K562 (cell line): Measurements from ENCODE around the gene TP73. TPM values are rescaled to one million over a fixed set of nuclear protein-coding genes. Genes with fewer than 3 reads are reported as not detected.

Source experiments
- ATAC-seq: fragments of 200-7000 bp; cut with Tn5 transposase; 3 replicates; pipeline ENCODE4 v1.9.1; 2020; ENCODE audit warnings: moderate library complexity
- BruUV-seq: library from RNA; stranded (reverse); fragments of 400-500 nt; replicated peaks from 2 replicates; lab custom pipeline; 2021; lab: Mats Ljungman, UMichigan
- CTCF ChIA-PET: fragments of 300-600 bp; formaldehyde crosslinking; extraction: SDS; loops from one replicate; lab custom pipeline; 2021; ENCODE audit warnings: low intra/inter-chr PET ratio; lab: Yijun Ruan, JAX
- POLR2A ChIA-PET: fragments of 300-600, 350-650 bp; sonication (Branson Sonifier 250); formaldehyde crosslinking; extraction: SDS; loops from one replicate; lab custom pipeline; 2021; ENCODE audit warnings: antibody characterized with exemption, inconsistent platforms; lab: Yijun Ruan, JAX
- DNase-seq, 4 experiments: peaks; one replicate each; pipeline versions ENCODE4 v3.0.0 to v3.0.0-alpha.2; 2011 to 2018; ENCODE audit warnings: low spot score in 3 of 4, mixed read lengths in 3 of 4; ENCODE audit errors: extremely low read depth in 1 of 4
- FAIRE-seq: peaks from 2 replicates; lab custom pipeline; 2011; peaks lifted over from hg19 to GRCh38; lab: Jason Lieb, UNC
- H2AFZ ChIP-seq: 2 replicates; pipeline ENCODE4 v1.6.0; 2011; ENCODE audit warnings: low read depth, low read length, control low read depth, inconsistent platforms
- H3K27ac ChIP-seq: fragments of 200-600 bp; 3 replicates; pipeline ENCODE4 v1.8.0; 2011; ENCODE audit warnings: low read depth, mild to moderate bottlenecking, control low read depth, inconsistent platforms, low read length, moderate library complexity, mixed read lengths; ENCODE audit errors: extremely low read depth
- H3K27me3 ChIP-seq, 2 experiments: fragments of 300-600 bp in 1 of 2; 2 replicates in 1 of 2; 3 replicates in 1 of 2; pipeline versions ENCODE4 v1.6.0 to v1.8.0; 2011; ENCODE audit warnings: inconsistent platforms in 2 of 2, low read length in 2 of 2, mild to moderate bottlenecking in 1 of 2, mixed read lengths in 1 of 2, moderate library complexity in 1 of 2; ENCODE audit not compliant: control insufficient read depth in 2 of 2, insufficient read depth in 2 of 2
- H3K36me3 ChIP-seq: fragments of 300-600 bp; 3 replicates; pipeline ENCODE4 v1.8.0; 2011; ENCODE audit warnings: mild to moderate bottlenecking, low read length, inconsistent platforms; ENCODE audit not compliant: control insufficient read depth, insufficient read depth
- H3K4me1 ChIP-seq, 2 experiments: fragments of 200-600 bp in 1 of 2; replicated peaks in 1 of 2; 2 replicates in 1 of 2; 3 replicates in 1 of 2; pipeline versions ENCODE4 v1.5.1 to v1.8.0; 2011; ENCODE audit warnings: inconsistent platforms in 2 of 2, low read length in 2 of 2, mild to moderate bottlenecking in 1 of 2, mixed read lengths in 1 of 2, moderate library complexity in 1 of 2; ENCODE audit not compliant: control insufficient read depth in 2 of 2, insufficient read depth in 2 of 2
- H3K4me2 ChIP-seq: 2 replicates; pipeline ENCODE4 v1.6.1; 2011; ENCODE audit warnings: low read length, control low read depth, inconsistent platforms, mixed read lengths; ENCODE audit not compliant: insufficient read depth
- H3K4me3 ChIP-seq: fragments of 200-600 bp; sonication (generic), shearing (Covaris generic); 2 replicates; pipeline ENCODE4 v1.5.1; 2016; ENCODE audit warnings: control low read depth, inconsistent platforms
- H3K79me2 ChIP-seq: fragments of 200-600 bp; 3 replicates; pipeline ENCODE4 v1.8.0; 2011; ENCODE audit warnings: low read length, inconsistent platforms; ENCODE audit not compliant: control insufficient read depth, insufficient read depth
- H3K9ac ChIP-seq, 2 experiments: 2 replicates each; pipeline versions ENCODE4 v1.6.0 to v1.6.1; 2011; ENCODE audit warnings: low read depth in 2 of 2, low read length in 2 of 2, control low read depth in 1 of 2, inconsistent platforms in 1 of 2, mild to moderate bottlenecking in 1 of 2, mixed read lengths in 1 of 2; ENCODE audit not compliant: insufficient read depth in 1 of 2
- H3K9me1 ChIP-seq: one replicate; pipeline ENCODE4 v1.6.0; 2011; ENCODE audit warnings: inconsistent platforms, mild to moderate bottlenecking, low read length, moderate library complexity; ENCODE audit not compliant: control insufficient read depth, insufficient read depth
- H3K9me3 ChIP-seq: replicated peaks from 2 replicates; pipeline ENCODE4 v1.5.1; 2011; ENCODE audit warnings: low read depth, low read length, inconsistent platforms; ENCODE audit not compliant: control insufficient read depth, insufficient read depth
- H4K20me1 ChIP-seq: replicated peaks from 2 replicates; pipeline ENCODE4 v1.6.1; 2011; ENCODE audit warnings: low read length, inconsistent platforms, mixed read lengths; ENCODE audit not compliant: control insufficient read depth, insufficient read depth
- CBX5 ChIP-seq: IDR thresholded peaks from 2 replicates; pipeline ENCODE4 v1.6.1; 2014; ENCODE audit warnings: low read depth, borderline replicate concordance
- CHD2 ChIP-seq: IDR thresholded peaks from 2 replicates; pipeline ENCODE4 v1.6.1; 2011; ENCODE audit warnings: low read depth, low read length
- EP400 ChIP-seq: fragments of 450-650 bp; IDR thresholded peaks from 2 replicates; pipeline ENCODE4 v1.6.1; 2017; ENCODE audit warnings: antibody characterized with exemption, mild to moderate bottlenecking, moderate library complexity
- GATAD2B ChIP-seq: fragments of 450-650 bp; IDR thresholded peaks from 2 replicates; pipeline ENCODE4 v1.6.1; 2017; ENCODE audit warnings: mild to moderate bottlenecking, borderline replicate concordance
- HMGN3 ChIP-seq: IDR thresholded peaks from 2 replicates; pipeline ENCODE4 v1.6.1; 2011; ENCODE audit warnings: borderline replicate concordance, low read depth, mild to moderate bottlenecking, mixed read lengths, low read length; ENCODE audit not compliant: insufficient read length; ENCODE audit errors: extremely low read depth
- HNRNPL ChIP-seq: fragments of 200-400 bp; formaldehyde crosslinking; IDR thresholded peaks from 2 replicates; pipeline ENCODE4 v1.6.1; 2017; ENCODE audit warnings: low read depth, mild to moderate bottlenecking, low read length
- KAT7 ChIP-seq: sonication (generic); formaldehyde crosslinking; IDR thresholded peaks from 2 replicates; pipeline ENCODE4 v1.8.0; 2022; ENCODE audit warnings: missing genetic modification reagents, mild to moderate bottlenecking, borderline replicate concordance
- RBM22 ChIP-seq: fragments of 200-400 bp; formaldehyde crosslinking; IDR thresholded peaks from 2 replicates; pipeline ENCODE4 v1.6.1; 2018; ENCODE audit warnings: low read length, low read depth; ENCODE audit not compliant: poor library complexity, severe bottlenecking
- SNIP1 ChIP-seq: fragments of 450-650 bp; IDR thresholded peaks from 2 replicates; pipeline ENCODE4 v1.7.1; 2017; ENCODE audit warnings: low read depth, mild to moderate bottlenecking
- ZNF609 ChIP-seq: sonication (generic); formaldehyde crosslinking; IDR thresholded peaks from 2 replicates; pipeline ENCODE4 v1.8.1; 2023; ENCODE audit warnings: missing genetic modification reagents, mild to moderate bottlenecking, borderline replicate concordance
- WGBS: fragments of 100-300 bp; shearing (Covaris generic); methylation state at CpG from one replicate; pipeline ENCODE4 v1.1.6; 2016; ENCODE audit warnings: low coverage, mixed read lengths; ENCODE audit not compliant: insufficient coverage; ENCODE audit errors: missing lambda C conversion rate; 5-methylcytosine and 5-hydroxymethylcytosine counted together
- in situ Hi-C: fragments of 300-500 bp; cut with MboI; formaldehyde crosslinking; loops from 4 replicates; pipeline ENCODE4 v1.15.0; 2018; ENCODE audit warnings: inconsistent platforms, mixed read lengths
- intact Hi-C: fragments of 100-400 bp; cut with micrococcal nuclease; formaldehyde crosslinking; loops from 2 replicates; pipeline ENCODE4 v1.14.2; 2022
- polyA plus RNA-seq, 8 experiments: library from polyadenylated mRNA; depleted of rRNA in 4 of 8; stranded (reverse) in 5 of 8; unstranded in 3 of 8; fragments of >200 nt; fragmentation: Nextera tagmentation in 2 of 8; fragmentation: Illumina TruSeq in 1 of 8; extraction: Ambion mirVana in 2 of 8; extraction: Trizol in 1 of 8; gene quantifications; 2 replicates each; pipeline versions ENCODE4 v1.2.1 to v1.2.3, GENCODE V29; 2011 to 2014; ENCODE audit warnings: inconsistent platforms in 1 of 8, missing spikeins in 1 of 8
- total RNA-seq, 7 experiments: library from RNA; depleted of rRNA in 6 of 7; stranded (reverse); fragments of >200 nt in 6 of 7; fragmentation: Illumina TruSeq in 2 of 7; extraction: Trizol in 2 of 7; gene quantifications; 2 replicates each; pipeline versions ENCODE4 v1.2.1 to v1.2.3, GENCODE V29; 2011 to 2021; ENCODE audit warnings: low replicate concordance in 1 of 7
- TF ChIP-seq, protein P1 (sequence below): sonication (generic); IDR thresholded peaks from 2 replicates; pipeline ENCODE4 v1.6.1; 2016

Gene TP73
- total and polyA plus RNA-seq, 9 of the 15 experiments (the other 6 are each of a cell fraction or from before 2014, with no cell fraction given): 0.07 to 1.6 (median 0.40) TPM; not detected in 2

DNA sequence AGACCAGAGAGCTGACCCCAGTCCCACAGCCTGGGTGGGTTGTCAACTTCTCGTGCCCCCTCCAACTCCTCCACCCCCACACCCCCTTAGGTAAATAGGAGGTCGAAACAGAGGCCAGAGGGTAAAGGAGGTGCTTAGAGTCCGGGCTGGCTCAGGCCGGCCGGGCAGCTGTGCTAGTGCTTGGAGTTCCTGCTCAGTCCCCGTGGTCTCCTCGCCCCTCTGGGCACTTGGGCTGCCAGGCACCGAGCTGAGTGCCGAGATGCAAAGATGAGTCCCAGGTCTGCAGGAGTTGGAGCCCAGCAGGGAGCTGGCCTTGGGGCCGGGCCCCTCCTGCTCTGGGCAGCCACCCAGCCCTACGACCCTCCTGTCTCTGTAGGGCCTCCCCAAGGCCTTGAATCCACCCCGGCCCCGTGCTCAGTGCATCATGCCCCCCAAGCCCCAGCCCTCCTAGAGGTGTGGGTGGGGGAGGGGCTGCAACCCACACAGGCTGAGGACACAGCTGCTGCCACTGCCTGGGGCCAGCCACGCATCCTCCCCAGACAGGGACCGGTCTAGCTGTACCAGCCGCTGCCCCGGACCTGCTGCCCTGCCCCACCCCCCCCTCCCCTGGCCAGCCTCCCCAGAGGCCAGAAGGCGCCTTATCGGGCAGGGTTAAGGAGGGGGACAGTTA, 122.1 kb downstream of the TP73 start:
- H3K9me1 ChIP-seq: peaks cover 5% of the 10 kb centered on the region
- intact Hi-C loops: loop anchor here (2.0 kb wide), 3 partner anchors 28 to 126 kb away; partner anchors contain the start of gene C1orf174
- no peak for FAIRE-seq
- TF ChIP-seq EP400: 0 out of 2 replicates have a peak, but pooled peaks have one; percentile 31
- TF ChIP-seq HMGN3: peak; percentile 94
- peak; percentile 5; the same call in 1 of the 2 replicates for TF ChIP-seq CBX5
- no peak for TF ChIP-seq RBM22
- TF ChIP-seq, protein P1, sequence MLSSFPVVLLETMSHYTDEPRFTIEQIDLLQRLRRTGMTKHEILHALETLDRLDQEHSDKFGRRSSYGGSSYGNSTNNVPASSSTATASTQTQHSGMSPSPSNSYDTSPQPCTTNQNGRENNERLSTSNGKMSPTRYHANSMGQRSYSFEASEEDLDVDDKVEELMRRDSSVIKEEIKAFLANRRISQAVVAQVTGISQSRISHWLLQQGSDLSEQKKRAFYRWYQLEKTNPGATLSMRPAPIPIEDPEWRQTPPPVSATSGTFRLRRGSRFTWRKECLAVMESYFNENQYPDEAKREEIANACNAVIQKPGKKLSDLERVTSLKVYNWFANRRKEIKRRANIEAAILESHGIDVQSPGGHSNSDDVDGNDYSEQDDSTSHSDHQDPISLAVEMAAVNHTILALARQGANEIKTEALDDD: no peak
- 0 out of 2 replicates have a peak, but pooled peaks have one; percentile 70 for TF ChIP-seq KAT7 (CRISPR knock-in tag)
- TF ChIP-seq SNIP1: no peak
- TF ChIP-seq CHD2: 0 out of 2 replicates have a peak, but pooled peaks have one; percentile 31
- no peak for TF ChIP-seq ZNF609 (CRISPR knock-in tag)
- TF ChIP-seq GATAD2B: peak; percentile 63; the same call in 1 of the 2 replicates
- peak; percentile 17; the same call in 1 of the 2 replicates for TF ChIP-seq HNRNPL

More for the DNA sequence above, 122.1 kb downstream of the TP73 start:
- H3K4me2 ChIP-seq: peak overlapping the region; percentile 92
- H3K9me3 ChIP-seq: no peaks in the 10 kb centered on the region
- H3K36me3 ChIP-seq: peaks cover 16% of the 10 kb centered on the region; the same call in 1 of the 3 replicates
- H3K4me1 ChIP-seq: peaks cover 26 to 92% of the 10 kb centered on the region in 2 experiments
- ChIA-PET POLR2A (interaction anchor here (0.5 to 2.3 kb wide), 10 partner anchors 11 to 125 kb away, joined by 3 to 14 read pairs (median 3); partner anchors contain the start of gene LRRC47), CTCF (no interaction called here)
- H3K9ac ChIP-seq: peak overlapping the region; percentile 66 to 94
- H2AFZ ChIP-seq: no peak overlapping the region
- ATAC-seq: no peak
- H3K79me2 ChIP-seq: peaks cover 38% of the 10 kb centered on the region
- peak overlapping the region; percentile 65 for H3K4me3 ChIP-seq
- H3K27me3 ChIP-seq: no peaks in the 10 kb centered on the region
- H4K20me1 ChIP-seq: no peaks in the 10 kb centered on the region
- no TSS peak for BruUV-seq
- in situ Hi-C loops: no loop called here
- peak overlapping the region; percentile 66 for H3K27ac ChIP-seq
- peak in 3 of 4 experiments; percentile 40 to 50 (median 49) for DNase-seq
- WGBS: 1% methylated on average over 19 of the region's 19 CpGs
